GM12874 (cell line): ENCODE results near the gene SOX14.

Experiments
- TF ChIP-seq, protein P1 (sequence below): IDR thresholded peaks from 2 replicates; pipeline ENCODE4 v1.5.1; 2011; ENCODE audit warnings: low read depth, mild to moderate bottlenecking, control low read depth, low read length, moderate library complexity; ENCODE audit not compliant: insufficient read depth

SOX14 gene

GRCh38 chr3:137770066-137770834, 6.1 kb downstream of the SOX14 start:
- TF ChIP-seq, protein P1, sequence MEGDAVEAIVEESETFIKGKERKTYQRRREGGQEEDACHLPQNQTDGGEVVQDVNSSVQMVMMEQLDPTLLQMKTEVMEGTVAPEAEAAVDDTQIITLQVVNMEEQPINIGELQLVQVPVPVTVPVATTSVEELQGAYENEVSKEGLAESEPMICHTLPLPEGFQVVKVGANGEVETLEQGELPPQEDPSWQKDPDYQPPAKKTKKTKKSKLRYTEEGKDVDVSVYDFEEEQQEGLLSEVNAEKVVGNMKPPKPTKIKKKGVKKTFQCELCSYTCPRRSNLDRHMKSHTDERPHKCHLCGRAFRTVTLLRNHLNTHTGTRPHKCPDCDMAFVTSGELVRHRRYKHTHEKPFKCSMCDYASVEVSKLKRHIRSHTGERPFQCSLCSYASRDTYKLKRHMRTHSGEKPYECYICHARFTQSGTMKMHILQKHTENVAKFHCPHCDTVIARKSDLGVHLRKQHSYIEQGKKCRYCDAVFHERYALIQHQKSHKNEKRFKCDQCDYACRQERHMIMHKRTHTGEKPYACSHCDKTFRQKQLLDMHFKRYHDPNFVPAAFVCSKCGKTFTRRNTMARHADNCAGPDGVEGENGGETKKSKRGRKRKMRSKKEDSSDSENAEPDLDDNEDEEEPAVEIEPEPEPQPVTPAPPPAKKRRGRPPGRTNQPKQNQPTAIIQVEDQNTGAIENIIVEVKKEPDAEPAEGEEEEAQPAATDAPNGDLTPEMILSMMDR, result no peak

GRCh38 chr3:137770835-137771399, 6.8 kb downstream of the SOX14 start:
- TF ChIP-seq, protein P1, result no peak

- TF ChIP-seq, protein P1, result no peak
Measured at GRCh38 chr3:137771401-137772213, 7.5 kb downstream of the SOX14 start.

GRCh38 chr3:137772214-137772955, 8.3 kb downstream of the SOX14 start:
- TF ChIP-seq, protein P1, result no peak

DNA sequence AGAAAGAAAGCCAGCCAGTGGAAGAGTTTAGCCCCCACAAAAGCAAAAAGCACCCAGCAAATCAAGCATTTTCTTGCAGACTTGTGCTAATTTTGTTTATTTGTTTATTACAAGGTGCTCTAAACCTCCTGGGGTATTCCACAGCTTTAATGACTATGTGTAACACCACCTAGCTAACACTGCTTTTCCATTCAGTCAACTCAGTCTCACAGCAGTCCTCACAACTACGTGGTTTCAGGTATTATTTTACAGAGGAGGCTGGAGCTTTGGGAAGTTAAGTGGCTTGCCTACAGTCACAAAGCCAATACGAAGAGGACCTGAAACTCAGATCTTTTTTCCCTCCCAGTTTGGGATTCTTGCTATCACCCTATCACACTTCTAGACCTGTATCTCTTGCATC, 14.8 kb downstream of the SOX14 start:
- TF ChIP-seq, protein P1, result no peak

DNA sequence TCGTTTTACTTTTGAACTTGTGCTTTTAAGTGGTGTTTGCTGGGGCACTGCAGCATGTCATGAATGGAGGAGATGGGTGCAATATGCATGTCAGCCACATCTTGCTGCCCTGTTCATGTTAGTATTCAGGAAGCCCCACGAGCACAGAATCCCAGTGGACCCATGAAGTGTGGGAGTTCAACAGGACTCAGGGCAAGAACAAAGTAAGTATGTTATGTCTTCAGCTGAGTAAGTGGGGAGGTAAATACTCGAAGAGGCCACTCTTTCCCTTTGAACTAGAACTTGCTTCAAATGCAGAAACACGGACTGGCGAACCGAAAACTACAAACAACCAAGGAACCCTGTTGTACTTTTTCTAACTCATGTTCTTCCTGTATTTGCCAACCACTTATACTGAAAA, 23.4 kb downstream of the SOX14 start:
- TF ChIP-seq, protein P1, result no peak

DNA sequence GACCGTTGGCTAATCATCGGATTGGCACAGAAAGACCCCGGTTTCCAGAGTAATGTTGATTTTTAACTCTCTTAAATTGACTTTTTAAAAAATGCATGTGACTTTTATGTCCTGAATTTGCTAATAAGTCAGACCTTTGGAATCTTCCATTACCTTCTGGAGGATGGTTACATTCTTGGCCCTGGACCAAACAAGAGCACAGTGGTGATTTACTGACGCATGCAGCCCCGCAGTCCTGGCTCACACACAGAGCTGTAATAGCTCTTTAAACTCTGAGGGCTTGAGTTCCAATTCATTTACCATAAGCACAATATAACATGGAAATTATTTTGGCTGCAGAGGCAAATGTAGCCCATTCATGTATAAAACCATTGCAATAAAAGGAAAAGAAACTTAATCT, 25.1 kb downstream of the SOX14 start:
- TF ChIP-seq, protein P1, result no peak
